ENCODE results near the gene TSPAN9. TPM values are rescaled to one million over a fixed set of nuclear protein-coding genes. Genes with fewer than 3 reads are reported as not detected.

TSPAN9 gene
- total and polyA plus RNA-seq, 9 of the 15 experiments (the other 6 are each of a cell fraction or from before 2014, with no cell fraction given), result 0.23 to 2.1 (median 0.60) TPM; not detected in 2

- no peak overlapping the region for H3K4me2 ChIP-seq (ENCODE audit: insufficient read depth, low read length)
- in situ Hi-C loops (cut with MboI) (loop anchor here (10.0 kb wide), 1 partner anchor 157 kb away; the partner anchor contains the start of genes FOXM1 and RHNO1), intact Hi-C loops (cut with micrococcal nuclease) (no loop called here)
- no TSS peak for BruUV-seq (replicated peaks)
- FAIRE-seq, result no peak
- no peak for ATAC-seq
- no peak overlapping the region for H3K9ac ChIP-seq (ENCODE audit: insufficient read depth in 1 of 2, low read depth in 2 of 2, low read length in 2 of 2)
- 96% methylated on average over 5 of the region's 12 CpGs for WGBS (ENCODE audit: insufficient coverage, low coverage, missing lambda C conversion rate)
- DNase-seq (ENCODE audit: extremely low read depth in 1 of 4, low spot score in 3 of 4), result no peak
- peaks cover 24% of the 10 kb centered on the region; the same call in 2 of the 3 replicates for H3K36me3 ChIP-seq (ENCODE audit: control insufficient read depth, insufficient read depth, low read length)
- POLR2A ChIA-PET, result interaction anchor here (0.5 kb wide), 1 partner anchor 36 kb away, joined by 3 read pairs; no protein-coding TSS in a partner anchor
- no peaks in the 10 kb centered on the region for H3K27me3 ChIP-seq (ENCODE audit: control insufficient read depth in 2 of 2, insufficient read depth in 2 of 2, low read length in 2 of 2)
- H4K20me1 ChIP-seq (replicated peaks; ENCODE audit: control insufficient read depth, insufficient read depth, low read length), result no peaks in the 10 kb centered on the region
- H2AFZ ChIP-seq (ENCODE audit: low read depth, low read length), result no peak overlapping the region
- H3K9me3 ChIP-seq (replicated peaks; ENCODE audit: control insufficient read depth, insufficient read depth, low read depth, low read length), result no peaks in the 10 kb centered on the region
- TF ChIP-seq NFIX (CRISPR knock-in tag; IDR thresholded peaks at IDR 0.05; ENCODE audit: low read depth) (no peak), POLR2G (IDR thresholded peaks at IDR 0.05; ENCODE audit: low read depth, low read length) (0 out of 2 replicates have a peak, but pooled peaks have one; percentile 5)
- no peaks in the 10 kb centered on the region for H3K9me1 ChIP-seq (ENCODE audit: control insufficient read depth, insufficient read depth, low read length)
- CTCF ChIA-PET (ENCODE audit: low intra/inter-chr PET ratio), result no interaction called here
- no peaks in the 10 kb centered on the region for H3K79me2 ChIP-seq (ENCODE audit: control insufficient read depth, insufficient read depth, low read length)
- H3K4me1 ChIP-seq (replicated peaks in 1 of 2; ENCODE audit: control insufficient read depth in 2 of 2, insufficient read depth in 2 of 2, low read length in 2 of 2), result peaks cover 0 to 15% of the 10 kb centered on the region in 2 experiments; a peak in 2 of 5 replicates
- no peak overlapping the region for H3K4me3 ChIP-seq
- H3K27ac ChIP-seq (ENCODE audit: extremely low read depth, low read depth, low read length), result no peak overlapping the region
Measured at GRCh38 chr12:3032161-3032560, 45.0 kb upstream of the TSPAN9 start.

DNA sequence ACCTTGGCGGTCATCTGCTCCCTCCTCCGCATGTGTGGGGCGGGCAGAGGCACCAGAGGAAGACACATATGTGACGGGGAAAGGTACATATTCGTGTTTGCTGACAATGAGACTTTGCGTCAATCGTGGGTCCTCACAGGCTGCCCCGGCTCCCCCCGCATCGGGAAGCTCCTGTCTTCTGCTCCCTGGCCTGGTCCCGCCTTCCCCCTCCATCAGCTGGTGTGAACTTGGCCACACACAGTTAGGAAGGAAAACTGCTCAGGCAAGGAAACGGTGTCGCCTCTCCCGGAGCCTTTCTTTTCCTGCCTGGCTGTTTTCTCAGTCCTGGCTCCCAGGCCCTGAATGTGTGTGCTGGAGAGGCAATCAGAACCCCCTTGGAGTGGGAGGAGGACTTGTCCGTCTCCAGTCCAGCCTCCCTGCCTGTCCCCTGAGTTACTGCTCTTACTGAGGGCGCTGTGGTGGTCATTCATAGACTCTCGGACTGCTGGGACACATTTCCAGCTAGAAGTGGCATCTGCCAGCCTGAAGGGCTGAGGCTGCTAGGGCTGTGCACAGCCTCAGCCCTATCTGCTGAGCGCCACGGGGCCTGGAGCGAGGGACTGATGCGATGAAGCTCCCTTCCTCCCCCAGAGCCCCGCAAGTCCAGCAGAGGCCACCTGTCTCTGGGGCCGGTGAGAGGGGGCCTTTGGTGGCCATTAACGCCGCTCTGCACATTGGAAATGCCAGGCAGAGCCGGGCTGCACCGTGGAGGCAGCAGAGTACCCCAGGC lies 44.2 kb upstream of the TSPAN9 start:
- FAIRE-seq, result no peak
- no peak for DNase-seq (ENCODE audit: extremely low read depth in 1 of 4, low spot score in 3 of 4)
- H3K79me2 ChIP-seq (ENCODE audit: control insufficient read depth, insufficient read depth, low read length), result no peaks in the 10 kb centered on the region
- no peak for ATAC-seq
- CTCF ChIA-PET (ENCODE audit: low intra/inter-chr PET ratio), result no interaction called here
- no peaks in the 10 kb centered on the region for H4K20me1 ChIP-seq (replicated peaks; ENCODE audit: control insufficient read depth, insufficient read depth, low read length)
- H3K4me2 ChIP-seq (ENCODE audit: insufficient read depth, low read length), result no peak overlapping the region
- no peak for TF ChIP-seq PHB2 (IDR thresholded peaks at IDR 0.05; ENCODE audit: low read depth)
- no peak for TF ChIP-seq ZNF239 (CRISPR knock-in tag; IDR thresholded peaks at IDR 0.05)
- no TSS peak for BruUV-seq (replicated peaks)
- H3K9ac ChIP-seq (ENCODE audit: insufficient read depth in 1 of 2, low read depth in 2 of 2, low read length in 2 of 2), result no peak overlapping the region
- no peak overlapping the region for H2AFZ ChIP-seq (ENCODE audit: low read depth, low read length)
- peaks cover 0 to 15% of the 10 kb centered on the region in 2 experiments; a peak in 2 of 5 replicates for H3K4me1 ChIP-seq (replicated peaks in 1 of 2; ENCODE audit: control insufficient read depth in 2 of 2, insufficient read depth in 2 of 2, low read length in 2 of 2)
- in situ Hi-C loops (cut with MboI), result loop anchor here (10.0 kb wide), 1 partner anchor 158 kb away; the partner anchor contains the start of genes FOXM1 and RHNO1
- intact Hi-C loops (cut with micrococcal nuclease), result no loop called here
- H3K9me1 ChIP-seq (ENCODE audit: control insufficient read depth, insufficient read depth, low read length), result no peaks in the 10 kb centered on the region
- H3K4me3 ChIP-seq, result no peak overlapping the region
- no peaks in the 10 kb centered on the region for H3K27me3 ChIP-seq (ENCODE audit: control insufficient read depth in 2 of 2, insufficient read depth in 2 of 2, low read length in 2 of 2)
- H3K36me3 ChIP-seq (ENCODE audit: control insufficient read depth, insufficient read depth, low read length), result peaks cover 24% of the 10 kb centered on the region; the same call in 2 of the 3 replicates
- WGBS (ENCODE audit: insufficient coverage, low coverage, missing lambda C conversion rate), result 79% methylated on average over 6 of the region's 27 CpGs
- no peaks in the 10 kb centered on the region for H3K9me3 ChIP-seq (replicated peaks; ENCODE audit: control insufficient read depth, insufficient read depth, low read depth, low read length)
- POLR2A ChIA-PET, result interaction anchor here (0.5 kb wide), 1 partner anchor 37 kb away, joined by 3 read pairs; no protein-coding TSS in a partner anchor
- no peak overlapping the region for H3K27ac ChIP-seq (ENCODE audit: extremely low read depth, low read depth, low read length)

All from K562 (cell line).